Measurements from ENCODE around the gene SLC30A7.
A peak's percentile ranks its signal among the peaks of the same experiment; 100 is the strongest.

Gene SLC30A7

DNA sequence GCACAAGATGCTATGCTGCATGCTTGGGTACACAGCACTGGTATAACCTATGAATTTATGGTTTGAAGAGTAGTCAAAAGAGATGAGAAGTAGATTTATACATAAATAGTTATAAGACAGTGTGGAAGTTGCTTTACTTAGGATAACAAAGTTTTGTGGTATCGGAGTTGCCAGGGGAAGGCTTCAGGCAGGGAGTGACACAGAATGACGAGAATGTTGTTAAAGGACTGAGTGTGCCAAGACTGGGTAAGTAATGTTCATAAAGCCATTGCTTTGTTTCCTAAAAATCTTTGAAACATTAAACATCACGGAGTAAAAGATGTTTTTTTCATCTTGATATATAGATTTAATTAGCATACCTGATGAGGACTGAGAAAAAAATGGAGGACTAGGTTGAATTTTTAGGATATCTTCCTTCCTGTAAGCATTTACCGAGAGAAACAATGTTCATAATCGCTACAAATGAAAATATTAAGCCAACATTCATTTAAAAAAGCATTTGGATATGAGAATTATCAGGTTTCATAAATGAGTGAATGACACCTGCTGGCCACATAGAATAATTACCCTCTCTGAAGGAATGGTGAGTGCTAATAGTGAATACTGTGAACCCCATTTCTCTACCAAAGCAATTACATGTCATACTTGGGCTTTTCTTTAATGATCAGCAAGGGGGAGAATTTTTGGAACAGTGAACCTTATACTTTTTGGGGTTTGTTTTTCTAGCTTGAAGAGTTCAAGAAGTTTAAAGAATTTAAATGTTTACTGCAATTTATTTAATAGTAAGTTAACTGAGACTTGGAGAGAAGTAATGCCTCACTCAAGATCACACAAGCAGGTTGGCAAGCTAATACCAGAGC lies 29.6 kb upstream of the SLC30A7 start:
- Histone ChIP-seq H3K27me3 (ENCODE audit: insufficient read depth, poor library complexity, severe bottlenecking) (no peaks in the 10 kb centered on the region), H3K4me3 (replicated peaks; ENCODE audit: insufficient read depth, low read length) (no peak overlapping the region), H3K27ac (replicated peaks) (no peak overlapping the region)
- TF ChIP-seq GABPA (IDR thresholded peaks at IDR 0.05; ENCODE audit: low read depth) (no peak), SPI1 (IDR thresholded peaks at IDR 0.05; ENCODE audit: borderline replicate concordance, low read depth) (no peak)
- TF ChIP-seq, protein P1, sequence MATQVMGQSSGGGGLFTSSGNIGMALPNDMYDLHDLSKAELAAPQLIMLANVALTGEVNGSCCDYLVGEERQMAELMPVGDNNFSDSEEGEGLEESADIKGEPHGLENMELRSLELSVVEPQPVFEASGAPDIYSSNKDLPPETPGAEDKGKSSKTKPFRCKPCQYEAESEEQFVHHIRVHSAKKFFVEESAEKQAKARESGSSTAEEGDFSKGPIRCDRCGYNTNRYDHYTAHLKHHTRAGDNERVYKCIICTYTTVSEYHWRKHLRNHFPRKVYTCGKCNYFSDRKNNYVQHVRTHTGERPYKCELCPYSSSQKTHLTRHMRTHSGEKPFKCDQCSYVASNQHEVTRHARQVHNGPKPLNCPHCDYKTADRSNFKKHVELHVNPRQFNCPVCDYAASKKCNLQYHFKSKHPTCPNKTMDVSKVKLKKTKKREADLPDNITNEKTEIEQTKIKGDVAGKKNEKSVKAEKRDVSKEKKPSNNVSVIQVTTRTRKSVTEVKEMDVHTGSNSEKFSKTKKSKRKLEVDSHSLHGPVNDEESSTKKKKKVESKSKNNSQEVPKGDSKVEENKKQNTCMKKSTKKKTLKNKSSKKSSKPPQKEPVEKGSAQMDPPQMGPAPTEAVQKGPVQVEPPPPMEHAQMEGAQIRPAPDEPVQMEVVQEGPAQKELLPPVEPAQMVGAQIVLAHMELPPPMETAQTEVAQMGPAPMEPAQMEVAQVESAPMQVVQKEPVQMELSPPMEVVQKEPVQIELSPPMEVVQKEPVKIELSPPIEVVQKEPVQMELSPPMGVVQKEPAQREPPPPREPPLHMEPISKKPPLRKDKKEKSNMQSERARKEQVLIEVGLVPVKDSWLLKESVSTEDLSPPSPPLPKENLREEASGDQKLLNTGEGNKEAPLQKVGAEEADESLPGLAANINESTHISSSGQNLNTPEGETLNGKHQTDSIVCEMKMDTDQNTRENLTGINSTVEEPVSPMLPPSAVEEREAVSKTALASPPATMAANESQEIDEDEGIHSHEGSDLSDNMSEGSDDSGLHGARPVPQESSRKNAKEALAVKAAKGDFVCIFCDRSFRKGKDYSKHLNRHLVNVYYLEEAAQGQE (IDR thresholded peaks at IDR 0.05; ENCODE audit: insufficient replicate concordance, low read depth): no peak
- TF ChIP-seq, protein P2, sequence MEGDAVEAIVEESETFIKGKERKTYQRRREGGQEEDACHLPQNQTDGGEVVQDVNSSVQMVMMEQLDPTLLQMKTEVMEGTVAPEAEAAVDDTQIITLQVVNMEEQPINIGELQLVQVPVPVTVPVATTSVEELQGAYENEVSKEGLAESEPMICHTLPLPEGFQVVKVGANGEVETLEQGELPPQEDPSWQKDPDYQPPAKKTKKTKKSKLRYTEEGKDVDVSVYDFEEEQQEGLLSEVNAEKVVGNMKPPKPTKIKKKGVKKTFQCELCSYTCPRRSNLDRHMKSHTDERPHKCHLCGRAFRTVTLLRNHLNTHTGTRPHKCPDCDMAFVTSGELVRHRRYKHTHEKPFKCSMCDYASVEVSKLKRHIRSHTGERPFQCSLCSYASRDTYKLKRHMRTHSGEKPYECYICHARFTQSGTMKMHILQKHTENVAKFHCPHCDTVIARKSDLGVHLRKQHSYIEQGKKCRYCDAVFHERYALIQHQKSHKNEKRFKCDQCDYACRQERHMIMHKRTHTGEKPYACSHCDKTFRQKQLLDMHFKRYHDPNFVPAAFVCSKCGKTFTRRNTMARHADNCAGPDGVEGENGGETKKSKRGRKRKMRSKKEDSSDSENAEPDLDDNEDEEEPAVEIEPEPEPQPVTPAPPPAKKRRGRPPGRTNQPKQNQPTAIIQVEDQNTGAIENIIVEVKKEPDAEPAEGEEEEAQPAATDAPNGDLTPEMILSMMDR (IDR thresholded peaks at IDR 0.05; ENCODE audit: insufficient read depth, low read length): peak; percentile 38
- peak in 1 of 2 experiments; percentile 28 for DNase-seq (ENCODE audit: low read depth in 1 of 2, low spot score in 1 of 2)

DNA sequence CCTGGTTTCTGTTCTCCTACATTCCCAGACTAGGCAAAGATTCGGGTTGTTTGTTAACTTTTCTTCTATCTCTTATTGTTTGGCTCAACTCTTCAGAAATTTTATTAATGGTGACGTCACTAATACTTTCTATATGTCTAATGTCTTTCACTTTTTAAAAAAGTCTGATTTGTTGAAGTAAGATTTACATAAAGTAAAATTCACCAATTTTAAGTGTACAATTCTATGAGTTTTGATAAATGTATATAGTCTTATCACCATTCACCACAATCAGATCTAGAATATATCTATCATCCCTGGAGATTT lies 29.0 kb upstream of the SLC30A7 start:
- DNase-seq (ENCODE audit: low read depth in 1 of 2, low spot score in 1 of 2): no peak
- Histone ChIP-seq H3K27ac (replicated peaks) (no peak overlapping the region), H3K27me3 (ENCODE audit: insufficient read depth, poor library complexity, severe bottlenecking) (no peaks in the 10 kb centered on the region), H3K4me3 (replicated peaks; ENCODE audit: insufficient read depth, low read length) (no peak overlapping the region)
- TF ChIP-seq GABPA (IDR thresholded peaks at IDR 0.05; ENCODE audit: low read depth) (no peak), SPI1 (IDR thresholded peaks at IDR 0.05; ENCODE audit: borderline replicate concordance, low read depth) (no peak), POLR2AphosphoS5 (IDR thresholded peaks at IDR 0.05; ENCODE audit: low read depth) (no peak)
- TF ChIP-seq, protein P1 (IDR thresholded peaks at IDR 0.05; ENCODE audit: insufficient replicate concordance, low read depth): no peak
- TF ChIP-seq, protein P2 (IDR thresholded peaks at IDR 0.05; ENCODE audit: insufficient read depth, low read length): no peak

DNA sequence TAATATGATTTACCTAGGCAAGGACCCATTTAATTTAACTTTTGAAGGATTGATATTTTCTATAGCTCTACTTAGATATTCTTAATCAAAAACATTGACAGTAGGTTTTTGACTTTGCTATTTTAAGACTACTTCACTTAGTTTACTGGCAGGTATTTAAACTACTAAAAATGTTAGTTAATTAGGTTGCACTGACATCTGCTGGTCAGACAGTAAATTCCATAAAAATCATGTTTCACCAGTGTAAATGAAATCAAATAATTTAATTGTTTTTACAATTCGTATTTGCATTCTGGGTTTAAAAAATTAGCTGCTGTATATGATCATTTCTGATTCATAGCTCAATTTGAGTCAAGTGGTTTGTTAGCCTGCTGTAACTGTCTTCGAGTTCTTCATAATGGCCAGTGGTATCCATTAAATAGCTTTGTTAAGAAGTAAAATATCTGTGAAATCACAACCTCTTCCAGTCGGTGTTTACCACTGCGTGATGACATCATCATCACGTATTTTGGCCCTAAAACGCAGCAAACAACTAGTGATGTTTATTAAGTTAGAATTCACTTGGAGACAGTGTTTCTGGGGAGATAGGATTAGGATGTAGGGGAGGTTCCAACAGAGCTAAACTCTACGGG lies 27.4 kb upstream of the SLC30A7 start:
- Histone ChIP-seq H3K27ac (replicated peaks) (no peak overlapping the region), H3K4me3 (replicated peaks; ENCODE audit: insufficient read depth, low read length) (no peak overlapping the region), H3K27me3 (ENCODE audit: insufficient read depth, poor library complexity, severe bottlenecking) (no peaks in the 10 kb centered on the region)
- DNase-seq (ENCODE audit: low read depth in 1 of 2, low spot score in 1 of 2): no peak
- TF ChIP-seq, protein P2 (IDR thresholded peaks at IDR 0.05; ENCODE audit: insufficient read depth, low read length): peak; percentile 25
- TF ChIP-seq, protein P1 (IDR thresholded peaks at IDR 0.05; ENCODE audit: insufficient replicate concordance, low read depth): no peak
